OCI-LY1 (cell line): ENCODE results near the gene OTOG.

ENCODE experiments used
- EZH2 ChIP-seq: fragments of 200-600 bp; sonication (generic), shearing (Covaris generic); IDR thresholded peaks from 2 replicates; pipeline ENCODE4 v1.8.0; 2017; ENCODE audit warnings: borderline replicate concordance, mixed run types, mild to moderate bottlenecking, antibody characterized with exemption, low read length, moderate library complexity, mixed read lengths
- TF ChIP-seq, protein P1 (sequence below): fragments of 200-600 bp; sonication (generic), shearing (Covaris generic); IDR thresholded peaks from 2 replicates; pipeline ENCODE4 v1.5.1; 2017; ENCODE audit warnings: mild to moderate bottlenecking, antibody characterized with exemption, low read length, moderate library complexity, mixed read lengths

DNA sequence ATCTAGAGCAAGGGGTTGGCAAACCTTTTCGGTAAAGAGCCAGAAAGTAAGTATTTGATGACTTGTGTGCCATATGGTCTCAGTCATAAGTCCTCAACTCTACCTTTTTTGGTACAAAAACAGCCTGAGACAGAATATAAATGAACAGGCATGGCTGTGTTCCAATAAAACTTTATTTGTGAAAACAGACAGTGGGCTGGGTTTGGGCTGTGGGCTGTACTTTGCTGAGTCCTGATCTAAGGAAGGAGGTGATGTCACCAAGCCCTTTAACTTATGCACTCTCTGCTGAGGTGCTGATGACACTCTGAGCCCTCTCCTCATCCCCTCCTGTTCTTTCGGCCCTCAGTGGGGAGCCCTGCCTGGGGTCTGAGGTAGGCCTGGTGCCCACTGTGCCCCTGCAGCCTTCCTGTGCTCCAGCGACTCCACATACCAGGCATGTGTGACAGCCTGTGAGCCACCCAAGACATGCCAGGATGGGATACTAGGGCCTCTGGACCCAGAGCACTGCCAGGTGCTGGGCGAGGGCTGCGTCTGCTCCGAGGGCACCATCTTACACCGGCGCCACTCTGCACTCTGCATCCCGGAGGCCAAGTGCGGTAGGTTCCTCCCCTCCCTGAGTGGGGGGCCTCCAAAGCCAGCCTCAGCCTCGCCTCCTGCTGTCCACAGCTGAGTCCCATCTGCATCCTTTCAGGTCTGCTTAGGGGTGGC is 86.4 kb downstream of the OTOG start:
- TF ChIP-seq, protein P1, sequence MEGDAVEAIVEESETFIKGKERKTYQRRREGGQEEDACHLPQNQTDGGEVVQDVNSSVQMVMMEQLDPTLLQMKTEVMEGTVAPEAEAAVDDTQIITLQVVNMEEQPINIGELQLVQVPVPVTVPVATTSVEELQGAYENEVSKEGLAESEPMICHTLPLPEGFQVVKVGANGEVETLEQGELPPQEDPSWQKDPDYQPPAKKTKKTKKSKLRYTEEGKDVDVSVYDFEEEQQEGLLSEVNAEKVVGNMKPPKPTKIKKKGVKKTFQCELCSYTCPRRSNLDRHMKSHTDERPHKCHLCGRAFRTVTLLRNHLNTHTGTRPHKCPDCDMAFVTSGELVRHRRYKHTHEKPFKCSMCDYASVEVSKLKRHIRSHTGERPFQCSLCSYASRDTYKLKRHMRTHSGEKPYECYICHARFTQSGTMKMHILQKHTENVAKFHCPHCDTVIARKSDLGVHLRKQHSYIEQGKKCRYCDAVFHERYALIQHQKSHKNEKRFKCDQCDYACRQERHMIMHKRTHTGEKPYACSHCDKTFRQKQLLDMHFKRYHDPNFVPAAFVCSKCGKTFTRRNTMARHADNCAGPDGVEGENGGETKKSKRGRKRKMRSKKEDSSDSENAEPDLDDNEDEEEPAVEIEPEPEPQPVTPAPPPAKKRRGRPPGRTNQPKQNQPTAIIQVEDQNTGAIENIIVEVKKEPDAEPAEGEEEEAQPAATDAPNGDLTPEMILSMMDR, result no peak
- no peak for TF ChIP-seq EZH2
